Measurements from ENCODE around the gene SPATA31C1.
"Not testable (repeated sequence)": the region's sequence is repeated elsewhere in the genome, so short reads cannot be mapped to it uniquely, and the experiment has no call there.

The SPATA31C1 gene

GRCh38 chr9:87887661-87888480, 29.9 kb upstream of the SPATA31C1 start:
- DNase-seq, result no peak

GRCh38 chr9:87888501-87888900, 29.3 kb upstream of the SPATA31C1 start:
- no peak for DNase-seq

- peak in 1 of 2 donors; percentile 13 for DNase-seq
Observed at GRCh38 chr9:87889065-87889881, 28.5 kb upstream of the SPATA31C1 start.

GRCh38 chr9:87889882-87890252, 27.9 kb upstream of the SPATA31C1 start:
- no peak for DNase-seq

- no peak for DNase-seq
Observed at GRCh38 chr9:87890837-87891236, 26.9 kb upstream of the SPATA31C1 start.

GRCh38 chr9:87891754-87892153, 26.0 kb upstream of the SPATA31C1 start:
- DNase-seq, result no peak

GRCh38 chr9:87892956-87893355, 24.8 kb upstream of the SPATA31C1 start:
- no peak for DNase-seq

- no peak for DNase-seq
Observed at GRCh38 chr9:87894998-87895625, 22.6 kb upstream of the SPATA31C1 start.

- DNase-seq, result no peak
Observed at GRCh38 chr9:87896891-87897290, 20.9 kb upstream of the SPATA31C1 start.

- DNase-seq, result no peak
Observed at GRCh38 chr9:87898151-87898550, 19.6 kb upstream of the SPATA31C1 start.

GRCh38 chr9:87902371-87902770, 15.4 kb upstream of the SPATA31C1 start:
- not testable (repeated sequence) for DNase-seq

GRCh38 chr9:87909310-87910041, 8.3 kb upstream of the SPATA31C1 start:
- no peak for DNase-seq

- DNase-seq, result no peak
Observed at GRCh38 chr9:87910821-87911220, 6.9 kb upstream of the SPATA31C1 start.

GRCh38 chr9:87919013-87919412, 1.3 kb downstream of the SPATA31C1 start:
- not testable (repeated sequence) for DNase-seq

GRCh38 chr9:87921561-87921960, 3.8 kb downstream of the SPATA31C1 start:
- DNase-seq, result not testable (repeated sequence)

- peak in 1 of 2 donors; percentile 17 for DNase-seq
Observed at GRCh38 chr9:87923012-87923411, 5.2 kb downstream of the SPATA31C1 start.

GRCh38 chr9:87924851-87925250, 7.1 kb downstream of the SPATA31C1 start:
- not testable (repeated sequence) for DNase-seq

GRCh38 chr9:87929152-87929551, 11.4 kb downstream of the SPATA31C1 start:
- not testable (repeated sequence) for DNase-seq

- DNase-seq, result not testable (repeated sequence)
Observed at GRCh38 chr9:87934444-87934843, 16.7 kb downstream of the SPATA31C1 start.

- not testable (repeated sequence) for DNase-seq
Observed at GRCh38 chr9:87937352-87937751, 19.6 kb downstream of the SPATA31C1 start.

- not testable (repeated sequence) for DNase-seq
Observed at GRCh38 chr9:87937918-87938317, 20.2 kb downstream of the SPATA31C1 start.

- not testable (repeated sequence) for DNase-seq
Observed at GRCh38 chr9:87938336-87938735, 20.6 kb downstream of the SPATA31C1 start.

GRCh38 chr9:87939096-87939495, 21.3 kb downstream of the SPATA31C1 start:
- DNase-seq, result not testable (repeated sequence)

Measured in stimulated activated CD4-positive, alpha-beta T cell treated with anti-CD3 and anti-CD28 coated beads, Interleukin-2, amount 100 ng/mL, for 24 hours (primary cell).